PFSK-1 (cell line): Measurements from ENCODE around the gene GPR84.

Source experiments
- FOXP2 ChIP-seq: optimal IDR thresholded peaks from 2 replicates; pipeline ENCODE3; 2011; ENCODE audit warnings: borderline replicate concordance, control low read depth, inconsistent platforms; ENCODE audit not compliant: insufficient read depth; ENCODE audit errors: extremely low read length, extremely low read depth
- POLR2AphosphoS5 ChIP-seq: IDR thresholded peaks from 2 replicates; pipeline ENCODE4 v1.6.1; 2012; ENCODE audit warnings: low read depth, mild to moderate bottlenecking, control low read depth, low read length, moderate library complexity
- SIN3A ChIP-seq: IDR thresholded peaks from 2 replicates; pipeline ENCODE4 v1.6.1; 2012; ENCODE audit warnings: mild to moderate bottlenecking, low read length, moderate library complexity, borderline replicate concordance; ENCODE audit not compliant: insufficient read depth
- TAF1 ChIP-seq: IDR thresholded peaks from 2 replicates; pipeline ENCODE4 v1.6.1; 2012; ENCODE audit warnings: low read length, control low read depth, borderline replicate concordance; ENCODE audit not compliant: insufficient read depth
- TF ChIP-seq, protein P1 (sequence below), 2 experiments: IDR thresholded peaks; 2 replicates each; pipeline versions ENCODE4 v1.6.1 to v1.8.0; 2011 to 2012; ENCODE audit warnings: low read depth in 2 of 2, low read length in 2 of 2, control low read depth in 1 of 2, inconsistent platforms in 1 of 2, mild to moderate bottlenecking in 1 of 2, moderate library complexity in 1 of 2; ENCODE audit not compliant: insufficient read depth in 1 of 2

Gene GPR84

GRCh38 chr12:54389134-54389508 lies 24.8 kb upstream of the GPR84 start:
- TF ChIP-seq TAF1 (no peak), POLR2AphosphoS5 (no peak), SIN3A (no peak), FOXP2 (no peak)
- TF ChIP-seq, protein P1, sequence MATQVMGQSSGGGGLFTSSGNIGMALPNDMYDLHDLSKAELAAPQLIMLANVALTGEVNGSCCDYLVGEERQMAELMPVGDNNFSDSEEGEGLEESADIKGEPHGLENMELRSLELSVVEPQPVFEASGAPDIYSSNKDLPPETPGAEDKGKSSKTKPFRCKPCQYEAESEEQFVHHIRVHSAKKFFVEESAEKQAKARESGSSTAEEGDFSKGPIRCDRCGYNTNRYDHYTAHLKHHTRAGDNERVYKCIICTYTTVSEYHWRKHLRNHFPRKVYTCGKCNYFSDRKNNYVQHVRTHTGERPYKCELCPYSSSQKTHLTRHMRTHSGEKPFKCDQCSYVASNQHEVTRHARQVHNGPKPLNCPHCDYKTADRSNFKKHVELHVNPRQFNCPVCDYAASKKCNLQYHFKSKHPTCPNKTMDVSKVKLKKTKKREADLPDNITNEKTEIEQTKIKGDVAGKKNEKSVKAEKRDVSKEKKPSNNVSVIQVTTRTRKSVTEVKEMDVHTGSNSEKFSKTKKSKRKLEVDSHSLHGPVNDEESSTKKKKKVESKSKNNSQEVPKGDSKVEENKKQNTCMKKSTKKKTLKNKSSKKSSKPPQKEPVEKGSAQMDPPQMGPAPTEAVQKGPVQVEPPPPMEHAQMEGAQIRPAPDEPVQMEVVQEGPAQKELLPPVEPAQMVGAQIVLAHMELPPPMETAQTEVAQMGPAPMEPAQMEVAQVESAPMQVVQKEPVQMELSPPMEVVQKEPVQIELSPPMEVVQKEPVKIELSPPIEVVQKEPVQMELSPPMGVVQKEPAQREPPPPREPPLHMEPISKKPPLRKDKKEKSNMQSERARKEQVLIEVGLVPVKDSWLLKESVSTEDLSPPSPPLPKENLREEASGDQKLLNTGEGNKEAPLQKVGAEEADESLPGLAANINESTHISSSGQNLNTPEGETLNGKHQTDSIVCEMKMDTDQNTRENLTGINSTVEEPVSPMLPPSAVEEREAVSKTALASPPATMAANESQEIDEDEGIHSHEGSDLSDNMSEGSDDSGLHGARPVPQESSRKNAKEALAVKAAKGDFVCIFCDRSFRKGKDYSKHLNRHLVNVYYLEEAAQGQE (IDR thresholded peaks at IDR 0.05; ENCODE audit: insufficient read depth in 1 of 2, low read depth in 2 of 2, low read length in 2 of 2) = no peak

GRCh38 chr12:54388237-54389133 lies 24.2 kb upstream of the GPR84 start:
- no peak for TF ChIP-seq SIN3A
- no peak for TF ChIP-seq TAF1
- TF ChIP-seq POLR2AphosphoS5 = no peak
- TF ChIP-seq, protein P1 (IDR thresholded peaks at IDR 0.05; ENCODE audit: insufficient read depth in 1 of 2, low read depth in 2 of 2, low read length in 2 of 2) = no peak
- no peak for TF ChIP-seq FOXP2

DNA sequence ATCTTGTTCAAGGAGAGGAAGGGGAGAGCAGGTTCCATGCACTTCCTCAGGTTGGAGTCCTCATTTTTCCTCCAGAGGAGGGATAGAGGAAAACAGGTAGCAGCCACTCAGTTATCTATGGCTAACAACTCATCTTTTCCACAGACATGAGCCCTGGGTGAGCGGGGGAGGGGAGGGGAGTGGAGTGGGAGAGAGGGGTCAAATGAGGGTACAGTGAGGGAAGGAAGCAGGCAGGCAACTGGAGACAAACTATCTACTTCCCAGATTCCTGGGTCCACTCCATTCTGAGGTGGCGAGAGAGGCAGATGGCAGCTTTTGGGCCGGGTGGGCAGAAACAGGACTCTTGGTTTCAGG lies 22.8 kb upstream of the GPR84 start:
- no peak for TF ChIP-seq SIN3A
- no peak for TF ChIP-seq POLR2AphosphoS5

DNA sequence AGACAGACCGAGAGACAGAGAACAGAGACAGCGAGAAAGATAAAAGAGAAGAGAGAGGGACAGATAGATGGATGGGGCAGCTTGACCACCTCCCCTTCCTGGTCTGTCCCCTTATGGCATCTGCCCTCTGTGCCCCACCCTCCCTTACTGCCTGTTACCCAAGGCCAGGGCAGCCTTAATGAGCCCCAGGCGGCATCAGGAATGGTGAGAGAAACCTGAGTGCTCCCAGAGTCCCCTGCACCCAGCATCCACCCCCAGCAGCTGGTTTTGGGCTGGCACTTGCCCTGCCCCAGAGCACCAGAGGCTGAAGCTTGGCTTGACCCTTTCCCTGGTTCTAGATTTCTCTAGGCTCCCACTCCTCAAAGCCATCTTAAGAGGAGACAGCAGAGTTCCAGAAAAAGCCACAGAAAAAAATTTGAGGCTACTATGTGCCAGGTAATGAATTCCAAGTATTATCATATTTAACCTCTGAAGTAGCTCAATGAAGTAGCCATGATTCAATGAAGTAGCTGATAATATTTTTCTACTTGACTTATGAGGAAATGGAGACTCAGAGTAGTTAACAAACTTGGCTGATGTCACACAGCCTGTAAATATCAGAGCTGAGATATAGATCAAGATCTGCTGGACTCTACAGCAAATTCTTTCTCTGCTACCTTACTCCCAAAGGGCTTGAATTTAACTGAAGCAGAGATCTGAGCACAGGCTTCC lies 22.3 kb upstream of the GPR84 start:
- TF ChIP-seq FOXP2 (no peak), TAF1 (no peak), SIN3A (no peak), POLR2AphosphoS5 (no peak)
- TF ChIP-seq, protein P1 (IDR thresholded peaks at IDR 0.05; ENCODE audit: insufficient read depth in 1 of 2, low read depth in 2 of 2, low read length in 2 of 2) = no peak

DNA sequence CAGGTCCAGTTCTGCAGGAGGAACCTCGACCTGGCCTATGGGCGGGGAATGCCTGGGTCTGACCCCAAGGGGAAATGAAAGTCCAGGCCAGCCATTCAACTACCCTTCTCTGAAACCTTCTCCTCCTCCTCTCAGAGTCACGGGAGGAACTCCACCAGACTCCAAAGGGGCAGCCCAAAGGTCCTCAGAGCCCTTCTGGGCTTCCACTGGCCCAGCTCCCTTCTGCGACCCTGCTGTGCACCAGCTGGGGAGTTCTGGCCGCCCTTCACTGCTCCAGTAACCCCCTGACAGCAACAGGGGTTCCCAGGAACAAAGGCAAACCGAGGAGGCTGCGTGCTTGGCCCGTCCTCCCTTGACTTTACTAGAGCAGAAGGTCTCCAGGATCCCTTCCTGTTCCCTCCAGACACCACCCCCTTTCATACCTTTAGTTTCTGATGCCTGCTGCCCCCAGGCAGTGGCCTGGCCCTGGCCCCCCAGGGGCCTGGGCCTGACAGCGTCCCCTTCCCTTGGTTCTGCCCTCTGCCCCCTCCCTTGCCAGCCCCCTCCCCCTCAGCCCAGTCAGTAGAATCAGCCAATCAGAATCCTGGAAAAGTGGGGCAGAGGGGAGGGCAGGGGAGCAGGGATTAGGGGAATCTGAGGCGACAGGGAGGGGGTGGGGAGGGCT lies 21.1 kb upstream of the GPR84 start:
- TF ChIP-seq, protein P1 (IDR thresholded peaks at IDR 0.05; ENCODE audit: insufficient read depth in 1 of 2, low read depth in 2 of 2, low read length in 2 of 2) = no peak
- no peak for TF ChIP-seq SIN3A
- no peak for TF ChIP-seq FOXP2
- TF ChIP-seq POLR2AphosphoS5 = no peak
- TF ChIP-seq TAF1 = no peak
